Spleen (tissue), 7 donors: ENCODE measurements around the gene TCIRG1.
"Not testable (repeated sequence)": the region's sequence is repeated elsewhere in the genome, so short reads cannot be mapped to it uniquely, and the experiment has no call there.

ENCODE experiments used
- CTCF ChIP-seq, 11 experiments: fragments of 200-600 bp in 7 of 11; fragments of 450-650 bp in 4 of 11; sonication (generic) in 4 of 11; IDR thresholded peaks in 8 of 11; conservative IDR thresholded peaks in 3 of 11; 1 replicate in 7 of 11; 2 replicates in 4 of 11; pipeline versions ENCODE4 v1.4.0 to v1.8.0; 2016 to 2021; ENCODE audit warnings: antibody characterized with exemption in 11 of 11, inconsistent platforms in 4 of 11, mild to moderate bottlenecking in 1 of 11
- POLR2A ChIP-seq, 3 donors: fragments of 450-650 bp; IDR thresholded peaks; one replicate each; pipeline ENCODE4 v1.5.1; 2017; ENCODE audit warnings: antibody characterized with exemption in 3 of 3, mild to moderate bottlenecking in 1 of 3
- donor health status: DM: no; HTN: no; CAD: no; lungs with moderate emphysema.
- donor health status: DM: no; HTN: no; CAD: no.
- donor health status: DM: no; HTN: no; CAD: no.

- not testable (repeated sequence) for TF ChIP-seq CTCF (IDR thresholded peaks at IDR 0.05 in 8 of 11, conservative IDR thresholded peaks at IDR 0.05 in 3 of 11); POLR2A (IDR thresholded peaks at IDR 0.05)
Measured at GRCh38 chr11:67995129-67995528, 43.7 kb upstream of the TCIRG1 start.
